ENCODE results near the gene COL5A2. TPM values are rescaled to one million over a fixed set of nuclear protein-coding genes. Genes with fewer than 3 reads are reported as not detected.

Gene COL5A2
- total and polyA plus RNA-seq, 4 donors: 3.2 to 83.5 (median 9.1) TPM

DNA sequence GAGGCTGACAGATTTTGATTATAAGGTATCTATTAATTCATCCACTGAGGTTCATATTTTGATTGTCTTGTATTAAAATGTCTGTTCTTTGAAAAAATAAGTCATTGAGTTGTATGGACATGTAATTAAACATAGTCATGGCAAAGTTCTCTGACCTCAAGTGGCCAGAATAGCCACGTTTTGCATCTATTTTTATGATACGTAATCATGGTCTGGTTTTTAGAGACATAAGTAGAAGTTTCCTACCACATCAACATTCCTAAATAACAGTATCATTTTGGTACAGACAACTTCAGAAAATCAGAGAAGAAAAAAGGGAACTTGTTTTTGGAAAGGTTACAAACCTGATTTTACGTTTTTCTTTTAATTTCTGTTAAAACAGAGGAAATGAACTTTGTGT, 47.6 kb downstream of the COL5A2 start (continued):
- TF ChIP-seq HNF4A (conservative IDR thresholded peaks at IDR 0.05) (no peak), GABPA (IDR thresholded peaks at IDR 0.05 in 1 of 2, conservative IDR thresholded peaks at IDR 0.05 in 1 of 2) (no peak), TAF1 (conservative IDR thresholded peaks at IDR 0.05) (no peak)

DNA sequence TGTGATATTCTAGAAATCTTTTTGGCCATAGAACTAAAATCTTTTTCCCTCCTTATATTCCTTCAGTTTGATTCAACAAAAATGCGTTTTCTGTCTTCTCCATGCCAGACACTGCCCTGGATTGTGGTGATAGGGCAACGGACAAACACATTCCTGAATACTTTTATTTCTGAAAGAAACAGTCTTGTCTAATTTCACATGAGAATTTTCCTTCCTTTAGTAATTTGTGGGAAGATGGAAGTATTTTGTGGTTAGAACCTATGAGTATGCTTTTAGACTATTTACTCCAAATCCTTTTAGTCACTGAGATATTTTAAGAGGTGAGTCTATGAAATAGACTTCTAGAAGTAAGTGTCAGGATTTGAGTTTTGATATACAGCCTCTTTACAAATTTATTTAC, 49.6 kb downstream of the COL5A2 start:
- TF ChIP-seq JUND (IDR thresholded peaks at IDR 0.05) (no peak), YY1 (IDR thresholded peaks at IDR 0.05) (no peak), GABPA (IDR thresholded peaks at IDR 0.05 in 1 of 2, conservative IDR thresholded peaks at IDR 0.05 in 1 of 2) (no peak), TAF1 (conservative IDR thresholded peaks at IDR 0.05) (no peak), HNF4G (IDR thresholded peaks at IDR 0.05) (no peak), SP1 (IDR thresholded peaks at IDR 0.05) (no peak), NR2F2 (IDR thresholded peaks at IDR 0.05) (no peak), RXRA (IDR thresholded peaks at IDR 0.05) (no peak), RAD21 (IDR thresholded peaks at IDR 0.05) (no peak), FOXA1 (IDR thresholded peaks at IDR 0.05) (no peak), EGR1 (IDR thresholded peaks at IDR 0.05; ENCODE audit: low read depth in 2 of 2) (no peak), HNF4A (conservative IDR thresholded peaks at IDR 0.05) (no peak), FOXA2 (IDR thresholded peaks at IDR 0.05) (no peak)
- TF ChIP-seq, protein P1, sequence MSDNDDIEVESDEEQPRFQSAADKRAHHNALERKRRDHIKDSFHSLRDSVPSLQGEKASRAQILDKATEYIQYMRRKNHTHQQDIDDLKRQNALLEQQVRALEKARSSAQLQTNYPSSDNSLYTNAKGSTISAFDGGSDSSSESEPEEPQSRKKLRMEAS (IDR thresholded peaks at IDR 0.05): no peak
- TF ChIP-seq, protein P2, sequence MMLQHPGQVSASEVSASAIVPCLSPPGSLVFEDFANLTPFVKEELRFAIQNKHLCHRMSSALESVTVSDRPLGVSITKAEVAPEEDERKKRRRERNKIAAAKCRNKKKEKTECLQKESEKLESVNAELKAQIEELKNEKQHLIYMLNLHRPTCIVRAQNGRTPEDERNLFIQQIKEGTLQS (IDR thresholded peaks at IDR 0.05): no peak
- TF ChIP-seq, protein P3, sequence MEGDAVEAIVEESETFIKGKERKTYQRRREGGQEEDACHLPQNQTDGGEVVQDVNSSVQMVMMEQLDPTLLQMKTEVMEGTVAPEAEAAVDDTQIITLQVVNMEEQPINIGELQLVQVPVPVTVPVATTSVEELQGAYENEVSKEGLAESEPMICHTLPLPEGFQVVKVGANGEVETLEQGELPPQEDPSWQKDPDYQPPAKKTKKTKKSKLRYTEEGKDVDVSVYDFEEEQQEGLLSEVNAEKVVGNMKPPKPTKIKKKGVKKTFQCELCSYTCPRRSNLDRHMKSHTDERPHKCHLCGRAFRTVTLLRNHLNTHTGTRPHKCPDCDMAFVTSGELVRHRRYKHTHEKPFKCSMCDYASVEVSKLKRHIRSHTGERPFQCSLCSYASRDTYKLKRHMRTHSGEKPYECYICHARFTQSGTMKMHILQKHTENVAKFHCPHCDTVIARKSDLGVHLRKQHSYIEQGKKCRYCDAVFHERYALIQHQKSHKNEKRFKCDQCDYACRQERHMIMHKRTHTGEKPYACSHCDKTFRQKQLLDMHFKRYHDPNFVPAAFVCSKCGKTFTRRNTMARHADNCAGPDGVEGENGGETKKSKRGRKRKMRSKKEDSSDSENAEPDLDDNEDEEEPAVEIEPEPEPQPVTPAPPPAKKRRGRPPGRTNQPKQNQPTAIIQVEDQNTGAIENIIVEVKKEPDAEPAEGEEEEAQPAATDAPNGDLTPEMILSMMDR (IDR thresholded peaks at IDR 0.05; ENCODE audit: low read depth, low read length, missing input control): no peak
- TF ChIP-seq, protein P4, sequence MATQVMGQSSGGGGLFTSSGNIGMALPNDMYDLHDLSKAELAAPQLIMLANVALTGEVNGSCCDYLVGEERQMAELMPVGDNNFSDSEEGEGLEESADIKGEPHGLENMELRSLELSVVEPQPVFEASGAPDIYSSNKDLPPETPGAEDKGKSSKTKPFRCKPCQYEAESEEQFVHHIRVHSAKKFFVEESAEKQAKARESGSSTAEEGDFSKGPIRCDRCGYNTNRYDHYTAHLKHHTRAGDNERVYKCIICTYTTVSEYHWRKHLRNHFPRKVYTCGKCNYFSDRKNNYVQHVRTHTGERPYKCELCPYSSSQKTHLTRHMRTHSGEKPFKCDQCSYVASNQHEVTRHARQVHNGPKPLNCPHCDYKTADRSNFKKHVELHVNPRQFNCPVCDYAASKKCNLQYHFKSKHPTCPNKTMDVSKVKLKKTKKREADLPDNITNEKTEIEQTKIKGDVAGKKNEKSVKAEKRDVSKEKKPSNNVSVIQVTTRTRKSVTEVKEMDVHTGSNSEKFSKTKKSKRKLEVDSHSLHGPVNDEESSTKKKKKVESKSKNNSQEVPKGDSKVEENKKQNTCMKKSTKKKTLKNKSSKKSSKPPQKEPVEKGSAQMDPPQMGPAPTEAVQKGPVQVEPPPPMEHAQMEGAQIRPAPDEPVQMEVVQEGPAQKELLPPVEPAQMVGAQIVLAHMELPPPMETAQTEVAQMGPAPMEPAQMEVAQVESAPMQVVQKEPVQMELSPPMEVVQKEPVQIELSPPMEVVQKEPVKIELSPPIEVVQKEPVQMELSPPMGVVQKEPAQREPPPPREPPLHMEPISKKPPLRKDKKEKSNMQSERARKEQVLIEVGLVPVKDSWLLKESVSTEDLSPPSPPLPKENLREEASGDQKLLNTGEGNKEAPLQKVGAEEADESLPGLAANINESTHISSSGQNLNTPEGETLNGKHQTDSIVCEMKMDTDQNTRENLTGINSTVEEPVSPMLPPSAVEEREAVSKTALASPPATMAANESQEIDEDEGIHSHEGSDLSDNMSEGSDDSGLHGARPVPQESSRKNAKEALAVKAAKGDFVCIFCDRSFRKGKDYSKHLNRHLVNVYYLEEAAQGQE (IDR thresholded peaks at IDR 0.05): no peak
- 86% methylated on average over 2 of the region's 2 CpGs for WGBS
- Histone ChIP-seq H3K36me3 (ENCODE audit: control insufficient read depth in 4 of 4, insufficient read depth in 3 of 4, low read depth in 1 of 4, low read length in 3 of 4) (no peaks in the 10 kb centered on the region), H3K4me3 (ENCODE audit: low read depth in 1 of 3, low read length in 3 of 3) (no peak overlapping the region), H3K9me3 (ENCODE audit: control insufficient read depth in 4 of 4, low read length in 3 of 4) (no peaks in the 10 kb centered on the region), H3K9ac (ENCODE audit: low read depth in 1 of 2, low read length in 2 of 2) (no peak overlapping the region), H3K4me1 (ENCODE audit: control insufficient read depth in 4 of 4, insufficient read depth in 4 of 4, low read length in 3 of 4) (no peaks in the 10 kb centered on the region), H3K27me3 (ENCODE audit: control insufficient read depth in 4 of 4, insufficient read depth in 4 of 4, low read length in 3 of 4) (no peaks in the 10 kb centered on the region), H3K27ac (ENCODE audit: low read depth in 1 of 2, low read length in 2 of 2) (no peak overlapping the region)
- no peak for DNase-seq (ENCODE audit: low spot score)

DNA sequence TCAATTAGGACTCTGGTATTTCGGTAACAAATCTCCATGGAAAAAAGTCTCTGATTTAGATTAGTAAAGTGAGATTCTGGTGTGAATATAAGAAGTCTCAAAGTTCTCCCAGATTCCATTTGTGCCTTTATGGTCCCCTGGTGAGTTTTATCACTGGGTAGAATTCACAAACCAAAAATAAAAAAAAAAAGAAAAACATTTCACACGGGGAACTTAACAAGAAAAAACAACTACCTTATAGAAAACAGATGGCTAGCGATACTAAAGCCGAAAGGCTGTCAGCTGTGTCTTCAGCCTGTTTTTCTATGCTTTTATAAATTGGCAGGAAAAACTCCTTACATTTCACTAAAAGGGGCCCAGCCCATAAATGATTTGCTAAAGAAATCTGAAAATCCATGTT, 50.6 kb downstream of the COL5A2 start:
- no peak for DNase-seq (ENCODE audit: low spot score)
- Histone ChIP-seq H3K36me3 (ENCODE audit: control insufficient read depth in 4 of 4, insufficient read depth in 3 of 4, low read depth in 1 of 4, low read length in 3 of 4) (no peaks in the 10 kb centered on the region), H3K9me3 (ENCODE audit: control insufficient read depth in 4 of 4, low read length in 3 of 4) (no peaks in the 10 kb centered on the region), H3K9ac (ENCODE audit: low read depth in 1 of 2, low read length in 2 of 2) (no peak overlapping the region), H3K27ac (ENCODE audit: low read depth in 1 of 2, low read length in 2 of 2) (no peak overlapping the region), H3K4me3 (ENCODE audit: low read depth in 1 of 3, low read length in 3 of 3) (no peak overlapping the region), H3K27me3 (ENCODE audit: control insufficient read depth in 4 of 4, insufficient read depth in 4 of 4, low read length in 3 of 4) (no peaks in the 10 kb centered on the region), H3K4me1 (ENCODE audit: control insufficient read depth in 4 of 4, insufficient read depth in 4 of 4, low read length in 3 of 4) (no peaks in the 10 kb centered on the region)
- 83% methylated on average over 4 of the region's 4 CpGs for WGBS
- TF ChIP-seq, protein P5, sequence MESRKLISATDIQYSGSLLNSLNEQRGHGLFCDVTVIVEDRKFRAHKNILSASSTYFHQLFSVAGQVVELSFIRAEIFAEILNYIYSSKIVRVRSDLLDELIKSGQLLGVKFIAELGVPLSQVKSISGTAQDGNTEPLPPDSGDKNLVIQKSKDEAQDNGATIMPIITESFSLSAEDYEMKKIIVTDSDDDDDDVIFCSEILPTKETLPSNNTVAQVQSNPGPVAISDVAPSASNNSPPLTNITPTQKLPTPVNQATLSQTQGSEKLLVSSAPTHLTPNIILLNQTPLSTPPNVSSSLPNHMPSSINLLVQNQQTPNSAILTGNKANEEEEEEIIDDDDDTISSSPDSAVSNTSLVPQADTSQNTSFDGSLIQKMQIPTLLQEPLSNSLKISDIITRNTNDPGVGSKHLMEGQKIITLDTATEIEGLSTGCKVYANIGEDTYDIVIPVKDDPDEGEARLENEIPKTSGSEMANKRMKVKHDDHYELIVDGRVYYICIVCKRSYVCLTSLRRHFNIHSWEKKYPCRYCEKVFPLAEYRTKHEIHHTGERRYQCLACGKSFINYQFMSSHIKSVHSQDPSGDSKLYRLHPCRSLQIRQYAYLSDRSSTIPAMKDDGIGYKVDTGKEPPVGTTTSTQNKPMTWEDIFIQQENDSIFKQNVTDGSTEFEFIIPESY (IDR thresholded peaks at IDR 0.05): no peak
- TF ChIP-seq, protein P3 (IDR thresholded peaks at IDR 0.05; ENCODE audit: low read depth, low read length, missing input control): no peak
- TF ChIP-seq, protein P1 (IDR thresholded peaks at IDR 0.05): no peak
- TF ChIP-seq NR2F2 (IDR thresholded peaks at IDR 0.05) (no peak), JUND (IDR thresholded peaks at IDR 0.05) (no peak), TAF1 (conservative IDR thresholded peaks at IDR 0.05) (no peak)
- TF ChIP-seq, protein P2 (IDR thresholded peaks at IDR 0.05): no peak
